CD14-positive monocyte (primary cell): ENCODE measurements around the gene C1QTNF1. TPM values are rescaled to one million over a fixed set of nuclear protein-coding genes. Genes with fewer than 3 reads are reported as not detected.

Experiments
- DNase-seq, 3 donors: peaks; one replicate each; pipeline ENCODE4 v3.0.0-alpha.2; 2011 to 2022
- H2AFZ ChIP-seq: 2 replicates; pipeline ENCODE4 v1.6.0; 2012; ENCODE audit warnings: mild to moderate bottlenecking, low read depth, low read length, inconsistent platforms; ENCODE audit not compliant: insufficient read depth, poor library complexity, severe bottlenecking
- H3K27ac ChIP-seq, 2 donors: 1 replicate in 1 of 2; 2 replicates in 1 of 2; pipeline ENCODE4 v1.5.1; 2012 to 2013; ENCODE audit warnings: low read length in 2 of 2, control low read depth in 1 of 2, inconsistent platforms in 1 of 2, low read depth in 1 of 2, mild to moderate bottlenecking in 1 of 2
- H3K27me3 ChIP-seq, 2 donors: one replicate each; pipeline versions ENCODE4 v1.6.0 to v1.6.1; 2011 to 2013; ENCODE audit warnings: low read length in 2 of 2; ENCODE audit not compliant: control insufficient read depth in 2 of 2, insufficient read depth in 2 of 2
- H3K36me3 ChIP-seq, 2 donors: replicated peaks in 1 of 2; 1 replicate in 1 of 2; 2 replicates in 1 of 2; pipeline versions ENCODE4 v1.5.1 to v1.6.1; 2012 to 2013; ENCODE audit warnings: low read length in 2 of 2, control low read depth in 1 of 2, inconsistent platforms in 1 of 2, mild to moderate bottlenecking in 1 of 2; ENCODE audit not compliant: insufficient read depth in 2 of 2, control insufficient read depth in 1 of 2
- H3K4me1 ChIP-seq, 2 donors: 1 replicate in 1 of 2; 2 replicates in 1 of 2; pipeline versions ENCODE4 v1.5.1 to v1.6.1; 2012 to 2013; ENCODE audit warnings: low read length in 2 of 2, control low read depth in 1 of 2, inconsistent platforms in 1 of 2, mild to moderate bottlenecking in 1 of 2, moderate library complexity in 1 of 2; ENCODE audit not compliant: insufficient read depth in 2 of 2, control insufficient read depth in 1 of 2
- H3K4me2 ChIP-seq: replicated peaks from 2 replicates; pipeline ENCODE3; 2012; ENCODE audit warnings: low read length, moderate library complexity, mild to moderate bottlenecking; ENCODE audit not compliant: poor library complexity, severe bottlenecking; ENCODE audit errors: extremely low read depth
- H3K4me3 ChIP-seq, 3 experiments: fragments of 200-600 bp in 1 of 3; sonication (generic) in 1 of 3; replicated peaks in 1 of 3; 1 replicate in 2 of 3; 2 replicates in 1 of 3; pipeline ENCODE4 v1.5.1; 2011 to 2013; ENCODE audit warnings: low read length in 3 of 3, mild to moderate bottlenecking in 3 of 3, control low read depth in 2 of 3, low read depth in 2 of 3, inconsistent platforms in 1 of 3, moderate library complexity in 1 of 3
- H3K79me2 ChIP-seq: 2 replicates; pipeline ENCODE4 v1.6.0; 2012; ENCODE audit warnings: mild to moderate bottlenecking, control low read depth, inconsistent platforms, low read length, moderate library complexity; ENCODE audit not compliant: insufficient read depth
- H3K9ac ChIP-seq: 2 replicates; pipeline ENCODE4 v1.6.0; 2017; ENCODE audit warnings: low read length, mild to moderate bottlenecking; ENCODE audit not compliant: insufficient read depth, poor library complexity, severe bottlenecking
- H3K9me3 ChIP-seq, 2 donors: replicated peaks in 1 of 2; 1 replicate in 1 of 2; 2 replicates in 1 of 2; pipeline versions ENCODE4 v1.5.1 to v1.6.1; 2012 to 2013; ENCODE audit warnings: low read length in 2 of 2, control low read depth in 1 of 2; ENCODE audit not compliant: control insufficient read depth in 1 of 2, insufficient read depth in 1 of 2
- H4K20me1 ChIP-seq: 2 replicates; pipeline ENCODE4 v1.6.0; 2012; ENCODE audit warnings: mild to moderate bottlenecking, low read length, control low read depth, moderate library complexity; ENCODE audit not compliant: insufficient read depth
- H3K27ac Mint-ChIP-seq, 7 donors: one replicate each; pipeline ENCODE4 v1.8.0; 2020; ENCODE audit warnings: mild to moderate bottlenecking in 7 of 7, mixed read lengths in 7 of 7, moderate library complexity in 6 of 7, inconsistent platforms in 2 of 7
- H3K27me3 Mint-ChIP-seq, 3 donors: one replicate each; pipeline ENCODE4 v1.8.0; 2021 to 2022; ENCODE audit warnings: low read depth in 3 of 3, mild to moderate bottlenecking in 3 of 3, mixed read lengths in 3 of 3, moderate library complexity in 3 of 3, inconsistent platforms in 1 of 3
- H3K36me3 Mint-ChIP-seq, 2 donors: one replicate each; pipeline ENCODE4 v1.8.0; 2020; ENCODE audit warnings: mixed read lengths in 2 of 2, inconsistent platforms in 1 of 2, mild to moderate bottlenecking in 1 of 2
- H3K4me1 Mint-ChIP-seq: one replicate; pipeline ENCODE4 v1.8.0; 2020; ENCODE audit warnings: mild to moderate bottlenecking, mixed read lengths
- H3K4me3 Mint-ChIP-seq, 2 donors: one replicate each; pipeline ENCODE4 v1.8.0; 2020; ENCODE audit warnings: mild to moderate bottlenecking in 2 of 2, mixed read lengths in 2 of 2, moderate library complexity in 1 of 2
- H3K9me3 Mint-ChIP-seq, 7 donors: one replicate each; pipeline ENCODE4 v1.8.0; 2020 to 2022; ENCODE audit warnings: mixed read lengths in 7 of 7, mild to moderate bottlenecking in 6 of 7, moderate library complexity in 6 of 7, inconsistent platforms in 2 of 7
- WGBS: methylation state at CpG from one replicate; pipeline ENCODE4 v1.1.5; 2013; ENCODE audit warnings: missing lambda C conversion rate; ENCODE audit not compliant: insufficient coverage; 5-methylcytosine and 5-hydroxymethylcytosine counted together
- intact Hi-C, 2 donors: fragments of 100-400 bp; cut with micrococcal nuclease; formaldehyde crosslinking; loops; one replicate each; pipeline versions ENCODE4 v1.15.0 to v1.15.1; 2023
- polyA plus RNA-seq, 3 donors: library from polyadenylated mRNA; depleted of rRNA in 1 of 3; unstranded in 2 of 3; stranded (reverse) in 1 of 3; fragments of 300-500 nt in 2 of 3; fragments of >200 nt in 1 of 3; fragmentation: Illumina TruSeq in 2 of 3; gene quantifications; 1 replicate in 2 of 3; 2 replicates in 1 of 3; pipeline ENCODE4 v1.2.3, GENCODE V29; 2012 to 2021
- TF ChIP-seq, protein P1 (sequence below): fragments of 200-600 bp; IDR thresholded peaks from one replicate; pipeline ENCODE4 v1.8.0; 2022; ENCODE audit warnings: antibody characterized with exemption, mild to moderate bottlenecking

Gene C1QTNF1
- polyA plus RNA-seq, 3 donors: not detected

GRCh38 chr17:78974635-78975591, 49.1 kb upstream of the C1QTNF1 start:
- H3K36me3 Mint-ChIP-seq: no peaks in the 10 kb centered on the region
- Histone ChIP-seq H3K9ac (no peak overlapping the region), H3K4me3 (no peak overlapping the region), H3K79me2 (no peaks in the 10 kb centered on the region), H3K27me3 (no peaks in the 10 kb centered on the region), H3K9me3 (no peaks in the 10 kb centered on the region), H3K4me1 (peaks cover 12 to 15% of the 10 kb centered on the region in 2 donors), H3K27ac (no peak overlapping the region), H3K36me3 (no peaks in the 10 kb centered on the region), H3K4me2 (no peak overlapping the region), H2AFZ (no peak overlapping the region), H4K20me1 (no peaks in the 10 kb centered on the region)
- no peaks in the 10 kb centered on the region for H3K9me3 Mint-ChIP-seq
- TF ChIP-seq, protein P1, sequence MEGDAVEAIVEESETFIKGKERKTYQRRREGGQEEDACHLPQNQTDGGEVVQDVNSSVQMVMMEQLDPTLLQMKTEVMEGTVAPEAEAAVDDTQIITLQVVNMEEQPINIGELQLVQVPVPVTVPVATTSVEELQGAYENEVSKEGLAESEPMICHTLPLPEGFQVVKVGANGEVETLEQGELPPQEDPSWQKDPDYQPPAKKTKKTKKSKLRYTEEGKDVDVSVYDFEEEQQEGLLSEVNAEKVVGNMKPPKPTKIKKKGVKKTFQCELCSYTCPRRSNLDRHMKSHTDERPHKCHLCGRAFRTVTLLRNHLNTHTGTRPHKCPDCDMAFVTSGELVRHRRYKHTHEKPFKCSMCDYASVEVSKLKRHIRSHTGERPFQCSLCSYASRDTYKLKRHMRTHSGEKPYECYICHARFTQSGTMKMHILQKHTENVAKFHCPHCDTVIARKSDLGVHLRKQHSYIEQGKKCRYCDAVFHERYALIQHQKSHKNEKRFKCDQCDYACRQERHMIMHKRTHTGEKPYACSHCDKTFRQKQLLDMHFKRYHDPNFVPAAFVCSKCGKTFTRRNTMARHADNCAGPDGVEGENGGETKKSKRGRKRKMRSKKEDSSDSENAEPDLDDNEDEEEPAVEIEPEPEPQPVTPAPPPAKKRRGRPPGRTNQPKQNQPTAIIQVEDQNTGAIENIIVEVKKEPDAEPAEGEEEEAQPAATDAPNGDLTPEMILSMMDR: no peak
- H3K27me3 Mint-ChIP-seq: peaks cover 1 to 3% (median 2%) of the 10 kb centered on the region in 3 donors
- WGBS: 96% methylated on average over 26 of the region's 30 CpGs
- H3K4me1 Mint-ChIP-seq: peaks cover 22% of the 10 kb centered on the region
- DNase-seq: no peak
- no peak overlapping the region for H3K27ac Mint-ChIP-seq
- no peak overlapping the region for H3K4me3 Mint-ChIP-seq
- intact Hi-C loops: loop anchor here (5.0 to 10.0 kb wide), 4 partner anchors 53 to 133 kb away; partner anchors contain the start of gene USP36 (in 2 of the 2)

GRCh38 chr17:78976907-78977680, 46.9 kb upstream of the C1QTNF1 start:
- Histone ChIP-seq H3K9ac (no peak overlapping the region), H3K4me3 (no peak overlapping the region), H3K4me1 (peaks cover 11 to 12% of the 10 kb centered on the region in 2 donors), H2AFZ (no peak overlapping the region), H3K79me2 (no peaks in the 10 kb centered on the region), H3K9me3 (no peaks in the 10 kb centered on the region), H3K27ac (no peak overlapping the region), H3K36me3 (no peaks in the 10 kb centered on the region), H3K27me3 (no peaks in the 10 kb centered on the region), H3K4me2 (no peak overlapping the region), H4K20me1 (no peaks in the 10 kb centered on the region)
- Mint-ChIP-seq H3K9me3 (no peaks in the 10 kb centered on the region), H3K4me3 (no peak overlapping the region), H3K27me3 (peaks cover 0 to 2% (median 2%) of the 10 kb centered on the region in 3 donors), H3K27ac (no peak overlapping the region), H3K4me1 (peaks cover 16% of the 10 kb centered on the region), H3K36me3 (no peaks in the 10 kb centered on the region)
- intact Hi-C loops: loop anchor here in 1 of 2 donors (10.0 kb wide), 1 partner anchor 132 kb away; the partner anchor contains the start of gene USP36
- no peak for DNase-seq
- TF ChIP-seq, protein P1: no peak
- 89% methylated on average over 15 of the region's 20 CpGs for WGBS
